PFSK-1 (cell line): ENCODE results near the gene MMRN1. TPM values are rescaled to one million over a fixed set of nuclear protein-coding genes. Genes with fewer than 3 reads are reported as not detected.

ENCODE experiments used
- FOXP2 ChIP-seq: optimal IDR thresholded peaks from 2 replicates; pipeline ENCODE3; 2011; ENCODE audit warnings: borderline replicate concordance, control low read depth, inconsistent platforms; ENCODE audit not compliant: insufficient read depth; ENCODE audit errors: extremely low read length, extremely low read depth
- POLR2AphosphoS5 ChIP-seq: IDR thresholded peaks from 2 replicates; pipeline ENCODE4 v1.6.1; 2012; ENCODE audit warnings: low read depth, mild to moderate bottlenecking, control low read depth, low read length, moderate library complexity
- REST ChIP-seq, 2 experiments: IDR thresholded peaks; 2 replicates each; pipeline versions ENCODE4 v1.6.1 to v1.8.0; 2011 to 2012; ENCODE audit warnings: low read depth in 2 of 2, low read length in 2 of 2, control low read depth in 1 of 2, inconsistent platforms in 1 of 2, mild to moderate bottlenecking in 1 of 2, moderate library complexity in 1 of 2; ENCODE audit not compliant: insufficient read depth in 1 of 2
- SIN3A ChIP-seq: IDR thresholded peaks from 2 replicates; pipeline ENCODE4 v1.6.1; 2012; ENCODE audit warnings: mild to moderate bottlenecking, low read length, moderate library complexity, borderline replicate concordance; ENCODE audit not compliant: insufficient read depth
- TAF1 ChIP-seq: IDR thresholded peaks from 2 replicates; pipeline ENCODE4 v1.6.1; 2012; ENCODE audit warnings: low read length, control low read depth, borderline replicate concordance; ENCODE audit not compliant: insufficient read depth
- polyA plus RNA-seq: library from polyadenylated mRNA; unstranded; fragments of >200 nt; gene quantifications from one replicate; pipeline ENCODE4 v1.2.1, GENCODE V29; 2012; ENCODE audit warnings: low read depth, missing spikeins; ENCODE audit not compliant: insufficient read length

Gene MMRN1
- not detected for polyA plus RNA-seq

DNA sequence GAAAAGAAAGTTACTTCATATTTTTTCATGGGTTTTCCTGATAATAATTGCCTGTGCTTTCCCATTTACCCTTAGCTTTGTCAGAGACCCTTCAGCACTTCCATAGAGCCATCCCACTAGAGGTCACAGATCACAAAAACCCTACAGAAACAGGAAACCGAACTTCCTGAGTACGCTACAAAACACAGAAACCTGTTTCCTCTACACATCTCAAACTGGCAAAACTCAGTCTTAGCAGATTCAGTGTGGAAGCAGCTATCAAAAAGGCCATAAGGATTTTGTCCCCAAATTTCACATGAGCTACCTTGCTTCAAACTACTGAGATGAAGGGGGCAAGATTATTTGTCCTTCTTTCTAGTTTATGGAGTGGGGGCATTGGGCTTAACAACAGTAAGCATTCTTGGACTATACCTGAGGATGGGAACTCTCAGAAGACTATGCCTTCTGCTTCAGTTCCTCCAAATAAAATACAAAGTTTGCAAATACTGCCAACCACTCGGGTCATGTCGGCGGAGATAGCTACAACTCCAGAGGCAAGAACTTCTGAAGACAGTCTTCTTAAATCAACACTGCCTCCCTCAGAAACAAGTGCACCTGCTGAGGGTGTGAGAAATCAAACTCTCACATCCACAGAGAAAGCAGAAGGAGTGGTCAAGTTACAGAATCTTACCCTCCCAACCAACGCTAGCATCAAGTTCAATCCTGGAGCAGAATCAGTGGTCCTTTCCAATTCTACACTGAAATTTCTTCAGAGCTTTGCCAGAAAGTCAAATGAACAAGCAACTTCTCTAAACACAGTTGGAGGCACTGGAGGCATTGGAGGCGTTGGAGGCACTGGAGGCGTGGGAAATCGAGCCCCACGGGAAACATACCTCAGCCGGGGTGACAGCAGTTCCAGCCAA is at the start of gene MMRN1:
Gene MMRN1 (plus strand): TSS at position 206 of the 902 bp plus-strand sequence. CDS start 118 bp downstream, at position 324.
- TF ChIP-seq REST (IDR thresholded peaks at IDR 0.05; ENCODE audit: insufficient read depth in 1 of 2, low read depth in 2 of 2, low read length in 2 of 2) (no peak), FOXP2 (no peak), POLR2AphosphoS5 (no peak), TAF1 (no peak)

GRCh38 chr4:89847571-89848325 is 46.9 kb upstream of the MMRN1 start:
- TF ChIP-seq POLR2AphosphoS5 (no peak), FOXP2 (no peak)

DNA sequence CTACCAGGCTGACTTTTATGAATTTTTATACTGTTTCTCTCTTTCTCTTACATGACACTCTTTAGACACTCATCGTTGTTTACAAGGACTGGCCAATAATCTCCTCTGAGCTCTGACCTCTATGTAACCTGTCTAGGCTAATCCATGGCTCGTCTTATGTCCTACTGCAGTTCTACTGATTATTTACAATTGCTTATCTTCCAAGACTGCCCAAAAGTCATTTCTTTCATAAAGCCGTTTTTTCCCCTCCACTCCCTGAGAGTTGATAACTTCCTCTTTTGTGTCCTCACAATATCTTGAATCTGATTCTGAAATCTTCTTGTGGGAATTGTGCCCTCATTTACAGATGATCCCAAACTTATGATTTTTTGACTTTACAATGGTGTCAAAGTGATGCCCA is 39.4 kb upstream of the MMRN1 start:
- TF ChIP-seq SIN3A (no peak), TAF1 (no peak), POLR2AphosphoS5 (no peak), REST (IDR thresholded peaks at IDR 0.05; ENCODE audit: insufficient read depth in 1 of 2, low read depth in 2 of 2, low read length in 2 of 2) (no peak), FOXP2 (no peak)

DNA sequence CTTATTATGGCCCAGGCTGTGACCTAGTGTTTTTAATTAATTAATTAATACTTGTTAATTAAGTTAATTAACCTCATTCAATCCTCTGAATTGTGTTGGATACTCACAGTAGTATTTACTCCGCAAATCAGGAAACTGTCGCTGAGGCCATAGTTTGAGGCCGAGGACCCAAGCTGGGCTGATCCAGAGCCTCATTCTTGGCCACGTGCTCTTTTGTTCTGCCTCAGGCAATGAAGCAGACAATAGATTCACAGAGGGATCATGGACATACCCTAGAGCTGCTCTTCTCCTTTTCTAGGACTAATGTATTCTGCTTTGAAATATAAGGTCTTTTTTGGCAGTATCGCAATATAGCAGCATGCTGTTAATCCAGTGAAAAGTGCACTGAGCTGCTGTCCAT is 33.7 kb upstream of the MMRN1 start:
- no peak for TF ChIP-seq POLR2AphosphoS5
- no peak for TF ChIP-seq REST (IDR thresholded peaks at IDR 0.05; ENCODE audit: insufficient read depth in 1 of 2, low read depth in 2 of 2, low read length in 2 of 2)
- TF ChIP-seq SIN3A: no peak
- no peak for TF ChIP-seq FOXP2
- no peak for TF ChIP-seq TAF1

GRCh38 chr4:89863533-89863932 is 31.1 kb upstream of the MMRN1 start:
- no peak for TF ChIP-seq POLR2AphosphoS5
- TF ChIP-seq FOXP2: no peak
- TF ChIP-seq REST (IDR thresholded peaks at IDR 0.05; ENCODE audit: insufficient read depth in 1 of 2, low read depth in 2 of 2, low read length in 2 of 2): no peak
- no peak for TF ChIP-seq SIN3A
- TF ChIP-seq TAF1: no peak
